PC-9 (cell line): ENCODE measurements around the gene PAK2.

Experiments
- EZH2 ChIP-seq: fragments of 200-600 bp; sonication (generic); IDR thresholded peaks from 2 replicates; pipeline ENCODE4 v1.8.0; 2017; ENCODE audit warnings: antibody characterized with exemption, low read depth
- TF ChIP-seq, protein P1 (sequence below): fragments of 200-600 bp; sonication (generic); conservative IDR thresholded peaks from 2 replicates; pipeline ENCODE4 v1.6.1; 2017; ENCODE audit warnings: mixed run types, antibody characterized with exemption, mild to moderate bottlenecking, moderate library complexity

- TF ChIP-seq, protein P1, sequence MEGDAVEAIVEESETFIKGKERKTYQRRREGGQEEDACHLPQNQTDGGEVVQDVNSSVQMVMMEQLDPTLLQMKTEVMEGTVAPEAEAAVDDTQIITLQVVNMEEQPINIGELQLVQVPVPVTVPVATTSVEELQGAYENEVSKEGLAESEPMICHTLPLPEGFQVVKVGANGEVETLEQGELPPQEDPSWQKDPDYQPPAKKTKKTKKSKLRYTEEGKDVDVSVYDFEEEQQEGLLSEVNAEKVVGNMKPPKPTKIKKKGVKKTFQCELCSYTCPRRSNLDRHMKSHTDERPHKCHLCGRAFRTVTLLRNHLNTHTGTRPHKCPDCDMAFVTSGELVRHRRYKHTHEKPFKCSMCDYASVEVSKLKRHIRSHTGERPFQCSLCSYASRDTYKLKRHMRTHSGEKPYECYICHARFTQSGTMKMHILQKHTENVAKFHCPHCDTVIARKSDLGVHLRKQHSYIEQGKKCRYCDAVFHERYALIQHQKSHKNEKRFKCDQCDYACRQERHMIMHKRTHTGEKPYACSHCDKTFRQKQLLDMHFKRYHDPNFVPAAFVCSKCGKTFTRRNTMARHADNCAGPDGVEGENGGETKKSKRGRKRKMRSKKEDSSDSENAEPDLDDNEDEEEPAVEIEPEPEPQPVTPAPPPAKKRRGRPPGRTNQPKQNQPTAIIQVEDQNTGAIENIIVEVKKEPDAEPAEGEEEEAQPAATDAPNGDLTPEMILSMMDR: no peak
- TF ChIP-seq EZH2: no peak
Measured at GRCh38 chr3:196867155-196867506, 127.5 kb downstream of the PAK2 start.
